ENCODE measurements around the gene INAFM2. TPM values are rescaled to one million over a fixed set of nuclear protein-coding genes. Genes with fewer than 3 reads are reported as not detected.

INAFM2 gene
- total RNA-seq, 5 donors from 2014 or later (not counting 1 experiment from before 2014, with no cell fraction given): 5.5 to 10.9 (median 6.4) TPM

- Histone ChIP-seq H3K27me3 (replicated peaks in 1 of 2; ENCODE audit: control insufficient read depth in 2 of 2, extremely low read depth in 1 of 2, insufficient read depth in 2 of 2, low read length in 1 of 2) (no peaks in the 10 kb centered on the region), H3K36me3 (ENCODE audit: control insufficient read depth in 2 of 2, extremely low read depth in 1 of 2, insufficient read depth in 1 of 2, low read length in 1 of 2) (no peaks in the 10 kb centered on the region), H3K4me3 (ENCODE audit: control insufficient read depth in 1 of 2, extremely low read depth in 1 of 2, low read length in 1 of 2) (no peak overlapping the region), H3K9me3 (no peaks in the 10 kb centered on the region), H3K27ac (ENCODE audit: low read length) (no peak overlapping the region), H3K4me1 (ENCODE audit: control insufficient read depth in 1 of 2, extremely low read depth in 1 of 2, insufficient read depth in 2 of 2, low read length in 2 of 2) (peaks cover 14 to 23% of the 10 kb centered on the region in 2 experiments)
- WGBS (ENCODE audit: insufficient coverage): no CpG with 5 or more reads among the region's 7 CpGs
- DNase-seq: no peak
- ATAC-seq (replicated peaks in 1 of 4): no peak
- no peak overlapping the region for H3K27ac Mint-ChIP-seq
- CTCF ChIA-PET: interaction anchor here (1.4 to 1.9 kb wide), 2 partner anchors 10 to 52 kb away, joined by 4 to 6 read pairs; no protein-coding TSS in a partner anchor
- no peak overlapping the region for H3K4me3 Mint-ChIP-seq
- no peaks in the 10 kb centered on the region for H3K9me3 Mint-ChIP-seq
- no peaks in the 10 kb centered on the region for H3K27me3 Mint-ChIP-seq
- H3K36me3 Mint-ChIP-seq: no peaks in the 10 kb centered on the region
- H3K4me1 Mint-ChIP-seq: peaks cover 14 to 38% (median 17%) of the 10 kb centered on the region in 3 donors
- POLR2A ChIA-PET: no interaction called here
These were observed 7.5 kb downstream of the INAFM2 start for GRCh38 chr15:40331026-40331425.

GRCh38 chr15:40331637-40332036 is 8.1 kb downstream of the INAFM2 start:
- Histone ChIP-seq H3K9me3 (no peaks in the 10 kb centered on the region), H3K27me3 (replicated peaks in 1 of 2; ENCODE audit: control insufficient read depth in 2 of 2, extremely low read depth in 1 of 2, insufficient read depth in 2 of 2, low read length in 1 of 2) (no peaks in the 10 kb centered on the region), H3K4me3 (ENCODE audit: control insufficient read depth in 1 of 2, extremely low read depth in 1 of 2, low read length in 1 of 2) (no peak overlapping the region), H3K4me1 (ENCODE audit: control insufficient read depth in 1 of 2, extremely low read depth in 1 of 2, insufficient read depth in 2 of 2, low read length in 2 of 2) (peaks cover 14 to 24% of the 10 kb centered on the region in 2 experiments), H3K36me3 (ENCODE audit: control insufficient read depth in 2 of 2, extremely low read depth in 1 of 2, insufficient read depth in 1 of 2, low read length in 1 of 2) (no peaks in the 10 kb centered on the region), H3K27ac (ENCODE audit: low read length) (no peak overlapping the region)
- ATAC-seq (replicated peaks in 1 of 4) (no peak), DNase-seq (no peak)
- 91% methylated on average over 6 of the region's 7 CpGs for WGBS (ENCODE audit: insufficient coverage)
- Mint-ChIP-seq H3K27ac (no peak overlapping the region), H3K4me1 (peaks cover 14 to 37% (median 17%) of the 10 kb centered on the region in 3 donors), H3K9me3 (no peaks in the 10 kb centered on the region), H3K27me3 (no peaks in the 10 kb centered on the region), H3K4me3 (no peak overlapping the region), H3K36me3 (no peaks in the 10 kb centered on the region)
- POLR2A ChIA-PET: no interaction called here
- CTCF ChIA-PET: interaction anchor here in 1 of 2 donors (1.4 kb wide), 1 partner anchor 52 kb away, joined by 4 read pairs; no protein-coding TSS in a partner anchor

GRCh38 chr15:40332113-40332781 is 8.8 kb downstream of the INAFM2 start:
- Mint-ChIP-seq H3K4me1 (peaks cover 15 to 37% (median 16%) of the 10 kb centered on the region in 3 donors), H3K27me3 (no peaks in the 10 kb centered on the region), H3K27ac (no peak overlapping the region), H3K4me3 (no peak overlapping the region), H3K9me3 (no peaks in the 10 kb centered on the region), H3K36me3 (no peaks in the 10 kb centered on the region)
- ChIA-PET CTCF (no interaction called here), POLR2A (no interaction called here)
- ATAC-seq (replicated peaks in 1 of 4): no peak
- Histone ChIP-seq H3K27ac (ENCODE audit: low read length) (no peak overlapping the region), H3K27me3 (replicated peaks in 1 of 2; ENCODE audit: control insufficient read depth in 2 of 2, extremely low read depth in 1 of 2, insufficient read depth in 2 of 2, low read length in 1 of 2) (no peaks in the 10 kb centered on the region), H3K4me1 (ENCODE audit: control insufficient read depth in 1 of 2, extremely low read depth in 1 of 2, insufficient read depth in 2 of 2, low read length in 2 of 2) (peaks cover 14 to 27% of the 10 kb centered on the region in 2 experiments), H3K4me3 (ENCODE audit: control insufficient read depth in 1 of 2, extremely low read depth in 1 of 2, low read length in 1 of 2) (no peak overlapping the region), H3K36me3 (ENCODE audit: control insufficient read depth in 2 of 2, extremely low read depth in 1 of 2, insufficient read depth in 1 of 2, low read length in 1 of 2) (no peaks in the 10 kb centered on the region), H3K9me3 (no peaks in the 10 kb centered on the region)
- WGBS (ENCODE audit: insufficient coverage): 80% methylated on average over 3 of the region's 8 CpGs
- no peak for DNase-seq

GRCh38 chr15:40333922-40334492 is 10.5 kb downstream of the INAFM2 start:
- Histone ChIP-seq H3K4me1 (ENCODE audit: control insufficient read depth in 1 of 2, extremely low read depth in 1 of 2, insufficient read depth in 2 of 2, low read length in 2 of 2) (peaks cover 11 to 33% of the 10 kb centered on the region in 2 experiments), H3K36me3 (ENCODE audit: control insufficient read depth in 2 of 2, extremely low read depth in 1 of 2, insufficient read depth in 1 of 2, low read length in 1 of 2) (no peaks in the 10 kb centered on the region), H3K9me3 (no peaks in the 10 kb centered on the region), H3K27me3 (replicated peaks in 1 of 2; ENCODE audit: control insufficient read depth in 2 of 2, extremely low read depth in 1 of 2, insufficient read depth in 2 of 2, low read length in 1 of 2) (peaks cover 0 to 15% of the 10 kb centered on the region in 2 experiments), H3K4me3 (ENCODE audit: control insufficient read depth in 1 of 2, extremely low read depth in 1 of 2, low read length in 1 of 2) (peak overlapping the region in 1 of 2 donors; percentile 26), H3K27ac (ENCODE audit: low read length) (no peak overlapping the region)
- Mint-ChIP-seq H3K9me3 (no peaks in the 10 kb centered on the region), H3K27me3 (no peaks in the 10 kb centered on the region), H3K4me1 (peaks cover 17 to 40% (median 20%) of the 10 kb centered on the region in 3 donors), H3K36me3 (no peaks in the 10 kb centered on the region), H3K27ac (peak overlapping the region; percentile 48 to 79), H3K4me3 (peak overlapping the region in 1 of 3 donors; percentile 42)
- POLR2A ChIA-PET: interaction anchor here in 1 of 2 donors (0.9 kb wide), 1 partner anchor 11 kb away, joined by 3 read pairs; the partner anchor contains the start of gene INAFM2
- CTCF ChIA-PET: interaction anchor here (0.6 to 1.4 kb wide), 6 partner anchors 10 to 54 kb away, joined by 3 to 5 read pairs (median 4); no protein-coding TSS in a partner anchor
- WGBS (ENCODE audit: insufficient coverage): 20% methylated on average over 8 of the region's 12 CpGs
- DNase-seq (peak in 25 of 35 experiments; percentile 11 to 64 (median 31)), ATAC-seq (replicated peaks in 1 of 4) (peak; percentile 41 to 75 (median 53))

GRCh38 chr15:40334541-40334940 is 11.0 kb downstream of the INAFM2 start:
- 92% methylated on average over 1 of the region's 3 CpGs for WGBS (ENCODE audit: insufficient coverage)
- H3K4me3 Mint-ChIP-seq: peak overlapping the region in 1 of 3 donors; percentile 42

More at GRCh38 chr15:40334541-40334940, 11.0 kb downstream of the INAFM2 start:
- H3K27me3 ChIP-seq (replicated peaks in 1 of 2; ENCODE audit: control insufficient read depth in 2 of 2, extremely low read depth in 1 of 2, insufficient read depth in 2 of 2, low read length in 1 of 2): peaks cover 0 to 17% of the 10 kb centered on the region in 2 experiments
- H3K9me3 ChIP-seq: no peaks in the 10 kb centered on the region
- no peaks in the 10 kb centered on the region for H3K36me3 ChIP-seq (ENCODE audit: control insufficient read depth in 2 of 2, extremely low read depth in 1 of 2, insufficient read depth in 1 of 2, low read length in 1 of 2)
- POLR2A ChIA-PET: interaction anchor here in 1 of 2 donors (0.9 kb wide), 1 partner anchor 11 kb away, joined by 3 read pairs; the partner anchor contains the start of gene INAFM2
- Mint-ChIP-seq H3K27ac (peak overlapping the region; percentile 48 to 79), H3K9me3 (no peaks in the 10 kb centered on the region), H3K36me3 (no peaks in the 10 kb centered on the region), H3K27me3 (no peaks in the 10 kb centered on the region), H3K4me1 (peaks cover 17 to 35% (median 20%) of the 10 kb centered on the region in 3 donors)
- DNase-seq: no peak
- H3K4me3 ChIP-seq (ENCODE audit: control insufficient read depth in 1 of 2, extremely low read depth in 1 of 2, low read length in 1 of 2): no peak overlapping the region
- ATAC-seq (replicated peaks in 1 of 4): no peak
- H3K4me1 ChIP-seq (ENCODE audit: control insufficient read depth in 1 of 2, extremely low read depth in 1 of 2, insufficient read depth in 2 of 2, low read length in 2 of 2): peaks cover 11 to 33% of the 10 kb centered on the region in 2 experiments
- no peak overlapping the region for H3K27ac ChIP-seq (ENCODE audit: low read length)
- CTCF ChIA-PET: interaction anchor here (0.6 to 1.4 kb wide), 5 partner anchors 10 to 55 kb away, joined by 3 to 5 read pairs (median 4); no protein-coding TSS in a partner anchor

Measured in T-cell (primary cell).